GM10248 (cell line): ENCODE results near the gene LARP7.
A peak's percentile ranks its signal among the peaks of the same experiment; 100 is the strongest.
"Not testable (repeated sequence)": the region's sequence is repeated elsewhere in the genome, so short reads cannot be mapped to it uniquely, and the experiment has no call there.

ENCODE experiments used
- CTCF ChIA-PET: fragments of 300-600 bp; sonication (Branson Sonifier 250); formaldehyde crosslinking; extraction: SDS; loops from one replicate; lab custom pipeline; 2021; ENCODE audit warnings: antibody characterized with exemption; lab: Yijun Ruan, JAX
- POLR2A ChIA-PET: fragments of 350-650 bp; sonication (Branson Sonifier 250); formaldehyde crosslinking; extraction: SDS; loops from one replicate; lab custom pipeline; 2020; ENCODE audit warnings: antibody characterized with exemption; lab: Yijun Ruan, JAX
- DNase-seq: peaks from one replicate; pipeline ENCODE4 v3.0.0; 2012; ENCODE audit errors: extremely low spot score
- CTCF ChIP-seq: IDR thresholded peaks from 2 replicates; pipeline ENCODE4 v1.5.1; 2012; ENCODE audit warnings: mild to moderate bottlenecking, low read depth; ENCODE audit errors: extremely low read depth, missing control alignments, control extremely low read depth

Gene LARP7

GRCh38 chr4:112594993-112595392 lies 42.0 kb upstream of the LARP7 start:
- ChIA-PET POLR2A (no interaction called here), CTCF (interaction anchor here (1.0 kb wide), 1 partner anchor 10 kb away, joined by 3 read pairs; no protein-coding TSS in a partner anchor)
- no peak for TF ChIP-seq CTCF
- DNase-seq = no peak

- ChIA-PET POLR2A (interaction anchor here (1.3 kb wide), 1 partner anchor 87 kb away, joined by 4 read pairs; no protein-coding TSS in a partner anchor), CTCF (interaction anchor here (0.6 to 4.3 kb wide), 25 partner anchors 9 to 529 kb away, joined by 3 to 39 read pairs (median 4); partner anchors contain the start of gene NEUROG2)
- peak; percentile 57 for TF ChIP-seq CTCF
- peak; percentile 55 for DNase-seq
These were observed 32.4 kb upstream of the LARP7 start for GRCh38 chr4:112604589-112604988.

DNA sequence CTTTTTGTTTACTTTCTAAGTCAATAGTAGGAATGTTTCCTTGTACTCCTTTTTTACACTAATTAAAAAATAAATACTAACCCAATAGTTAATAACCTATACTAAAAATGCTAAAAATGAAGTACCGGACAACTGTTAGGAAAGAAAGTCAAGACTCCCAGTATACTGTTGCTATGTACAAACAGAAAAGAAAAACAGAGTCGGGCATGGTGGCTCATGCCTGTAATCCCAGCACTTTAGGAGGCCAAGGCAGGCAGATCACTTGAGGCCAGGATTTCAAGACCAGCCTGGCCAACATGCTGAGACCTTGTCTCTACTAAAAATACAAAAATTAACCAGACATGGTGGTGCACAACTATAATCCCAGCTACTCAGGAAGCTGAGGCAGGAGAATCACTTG lies 24.1 kb upstream of the LARP7 start:
- POLR2A ChIA-PET, DNase-seq: not testable (repeated sequence)
- CTCF ChIA-PET = interaction anchor here (1.0 to 1.7 kb wide), 2 partner anchors 8 to 90 kb away, joined by 3 to 5 read pairs; no protein-coding TSS in a partner anchor

DNA sequence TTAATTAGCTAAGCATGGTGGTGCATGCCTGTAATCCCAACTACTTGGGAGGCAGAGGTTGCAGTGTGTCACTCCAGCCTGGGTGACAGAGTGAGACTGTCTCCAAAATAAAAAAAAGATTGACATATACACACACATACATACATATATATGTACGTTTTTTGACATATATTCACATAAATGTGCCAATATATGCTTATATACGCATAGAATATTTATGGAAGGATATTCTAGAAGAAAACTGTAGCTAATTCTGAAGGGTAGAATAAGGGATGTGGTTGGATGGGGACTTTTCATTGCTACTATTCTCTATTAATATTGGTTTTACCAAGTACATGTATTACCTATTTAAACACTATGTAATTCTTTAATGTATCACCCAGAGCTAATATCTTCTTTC lies 20.0 kb upstream of the LARP7 start:
- no peak for TF ChIP-seq CTCF
- ChIA-PET POLR2A (no interaction called here), CTCF (interaction anchor here (1.2 to 2.9 kb wide), 3 partner anchors 9 to 17 kb away, joined by 4 to 15 read pairs (median 8); no protein-coding TSS in a partner anchor)

DNA sequence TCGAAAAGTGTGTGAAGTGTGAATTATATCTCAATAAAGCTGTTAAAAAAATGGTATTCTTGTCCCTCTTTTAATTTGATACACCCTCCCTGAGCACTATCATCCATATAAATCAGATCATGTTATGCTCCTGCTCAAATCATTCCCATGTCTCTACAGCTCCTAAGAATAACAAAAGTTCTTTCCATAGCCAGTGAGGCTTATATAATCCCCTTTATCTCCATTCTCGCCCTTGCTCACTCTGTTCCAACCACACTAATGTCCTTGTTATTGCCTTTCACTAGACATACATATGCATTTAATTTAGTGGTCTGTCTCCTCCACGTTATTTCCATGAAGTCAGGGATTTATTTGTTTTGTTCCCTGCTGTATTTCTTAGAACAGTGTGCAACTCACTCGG lies 10.7 kb upstream of the LARP7 start:
- DNase-seq = no peak
- no peak for TF ChIP-seq CTCF
- ChIA-PET POLR2A (no interaction called here), CTCF (interaction anchor here (1.2 to 1.7 kb wide), 2 partner anchors 10 to 136 kb away, joined by 3 to 8 read pairs; no protein-coding TSS in a partner anchor)

More for the DNA sequence above, 20.0 kb upstream of the LARP7 start:
- DNase-seq = no peak

GRCh38 chr4:112633477-112634235 lies 3.3 kb upstream of the LARP7 start:
- CTCF ChIA-PET = interaction anchor here (0.7 to 2.0 kb wide), 9 partner anchors 10 to 532 kb away, joined by 3 to 12 read pairs (median 4); no protein-coding TSS in a partner anchor
- TF ChIP-seq CTCF = peak; percentile 60
- POLR2A ChIA-PET = no interaction called here
- peak; percentile 27 for DNase-seq

DNA sequence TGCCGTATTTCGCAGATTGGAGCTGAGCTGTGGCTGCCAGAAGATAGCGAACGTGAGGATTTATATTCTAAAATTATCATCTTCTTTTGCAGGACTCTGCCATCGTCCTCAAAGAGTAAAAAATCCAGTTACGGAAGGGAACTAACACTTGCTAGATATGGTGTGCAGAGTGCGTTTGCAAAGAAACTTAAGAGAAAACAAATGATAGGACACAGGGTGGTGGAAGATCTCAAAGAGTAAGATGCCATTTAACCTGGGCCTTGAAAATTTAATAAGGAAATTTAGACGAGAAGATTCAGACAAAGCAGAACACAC lies 566 bp downstream of the LARP7 start:
- DNase-seq = no peak
- POLR2A ChIA-PET = no interaction called here
- no peak for TF ChIP-seq CTCF
- CTCF ChIA-PET = interaction anchor here (0.7 to 1.5 kb wide), 10 partner anchors 9 to 717 kb away, joined by 3 to 9 read pairs (median 4); no protein-coding TSS in a partner anchor
